K562 (cell line): ENCODE data around the gene MRPL28. TPM values are rescaled to one million over a fixed set of nuclear protein-coding genes. Genes with fewer than 3 reads are reported as not detected.

Experiments used
- ARHGAP35 ChIP-seq: fragments of 450-650 bp; IDR thresholded peaks from 2 replicates; pipeline ENCODE4 v1.6.1; 2018; ENCODE audit not compliant: partially characterized antibody
- COPS2 ChIP-seq: fragments of 450-650 bp; conservative IDR thresholded peaks from 2 replicates; pipeline ENCODE4 v1.6.1; 2016; ENCODE audit warnings: mild to moderate bottlenecking, moderate library complexity
- CXXC5 ChIP-seq: fragments of 250-450 bp; sonication (Bioruptor Pico); IDR thresholded peaks from 2 replicates; pipeline ENCODE4 v1.8.0; 2022; ENCODE audit warnings: inconsistent platforms, mild to moderate bottlenecking, moderate library complexity
- E2F6 ChIP-seq, 2 experiments: IDR thresholded peaks; 2 replicates each; pipeline ENCODE4 v1.6.1; 2011; ENCODE audit warnings: borderline replicate concordance in 1 of 2, control low read depth in 1 of 2, low read depth in 1 of 2, low read length in 1 of 2, mild to moderate bottlenecking in 1 of 2, mixed read lengths in 1 of 2, moderate library complexity in 1 of 2; ENCODE audit not compliant: insufficient read depth in 1 of 2, insufficient read length in 1 of 2, poor library complexity in 1 of 2, severe bottlenecking in 1 of 2; ENCODE audit errors: extremely low read depth in 1 of 2
- EP400 ChIP-seq: fragments of 450-650 bp; IDR thresholded peaks from 2 replicates; pipeline ENCODE4 v1.6.1; 2017; ENCODE audit warnings: antibody characterized with exemption, mild to moderate bottlenecking, moderate library complexity
- FOXJ3 ChIP-seq: sonication (generic); formaldehyde crosslinking; IDR thresholded peaks from 2 replicates; pipeline ENCODE4 v1.4.0; 2020; ENCODE audit warnings: mild to moderate bottlenecking, missing genetic modification reagents
- FUS ChIP-seq: fragments of 200-400 bp; formaldehyde crosslinking; optimal IDR thresholded peaks from 2 replicates; pipeline ENCODE3; 2017; ENCODE audit warnings: low read depth, low read length
- GTF2E2 ChIP-seq: fragments of 200-800 bp; sonication (Bioruptor generic); IDR thresholded peaks from 2 replicates; pipeline ENCODE4 v1.6.1; 2016; ENCODE audit warnings: missing genetic modification characterization, missing compliant biosample characterization
- IRF2 ChIP-seq: sonication (generic); formaldehyde crosslinking; IDR thresholded peaks from 2 replicates; pipeline ENCODE4 v1.8.1; 2022; ENCODE audit warnings: mild to moderate bottlenecking, missing genetic modification reagents
- KDM2B ChIP-seq: fragments of 250-450 bp; sonication (Bioruptor Pico); IDR thresholded peaks from 2 replicates; pipeline ENCODE4 v1.8.0; 2021; ENCODE audit warnings: mild to moderate bottlenecking, moderate library complexity
- MTA1 ChIP-seq: fragments of 450-650 bp; IDR thresholded peaks from 2 replicates; pipeline ENCODE4 v1.6.1; 2017; ENCODE audit warnings: borderline replicate concordance
- NCOA6 ChIP-seq: fragments of 450-650 bp; IDR thresholded peaks from 2 replicates; pipeline ENCODE4 v1.6.1; 2017; ENCODE audit warnings: mild to moderate bottlenecking
- NR1H2 ChIP-seq: sonication (generic); formaldehyde crosslinking; IDR thresholded peaks from 2 replicates; pipeline ENCODE4 v1.4.0; 2020; ENCODE audit warnings: mild to moderate bottlenecking, missing genetic modification reagents
- NRF1 ChIP-seq, 2 experiments: fragments of 450-650 bp; IDR thresholded peaks in 1 of 2; conservative IDR thresholded peaks in 1 of 2; 2 replicates each; pipeline ENCODE4 v1.6.1; 2014; ENCODE audit warnings: mild to moderate bottlenecking in 2 of 2
- POLR2G ChIP-seq: fragments of 200-400 bp; formaldehyde crosslinking; IDR thresholded peaks from 2 replicates; pipeline ENCODE4 v1.6.1; 2017; ENCODE audit warnings: low read depth, mild to moderate bottlenecking, antibody characterized with exemption, low read length, moderate library complexity
- POLR2H ChIP-seq: IDR thresholded peaks from 2 replicates; pipeline ENCODE4 v1.6.1; 2016; ENCODE audit warnings: missing genetic modification characterization, low read depth, mild to moderate bottlenecking, control low read depth, missing compliant biosample characterization, moderate library complexity
- RBFOX2 ChIP-seq: fragments of 200-400 bp; formaldehyde crosslinking; IDR thresholded peaks from 2 replicates; pipeline ENCODE4 v1.6.1; 2017; ENCODE audit warnings: low read depth, mild to moderate bottlenecking, low read length, moderate library complexity
- RFX1 ChIP-seq: fragments of 450-650 bp; IDR thresholded peaks from 2 replicates; pipeline ENCODE4 v1.6.1; 2016; ENCODE audit warnings: mild to moderate bottlenecking, moderate library complexity
- TAF7 ChIP-seq: fragments of 450-650 bp; IDR thresholded peaks from 2 replicates; pipeline ENCODE4 v1.6.1; 2016; ENCODE audit warnings: missing genetic modification characterization, missing compliant biosample characterization
- TFAM ChIP-seq: fragments of 250-450 bp; sonication (Bioruptor Pico); conservative IDR thresholded peaks from 2 replicates; pipeline ENCODE4 v1.5.0; 2021; ENCODE audit warnings: mild to moderate bottlenecking, moderate library complexity
- THAP12 ChIP-seq: fragments of 250-450 bp; sonication (Bioruptor Pico); IDR thresholded peaks from 2 replicates; pipeline ENCODE4 v1.9.0; 2021; ENCODE audit warnings: mild to moderate bottlenecking, inconsistent platforms
- ZNF143 ChIP-seq: sonication (generic); formaldehyde crosslinking; IDR thresholded peaks from 2 replicates; pipeline ENCODE4 v1.9.0; 2022; ENCODE audit warnings: mild to moderate bottlenecking, missing genetic modification reagents
- ZNF3 ChIP-seq: fragments of 250-450 bp; sonication (Bioruptor Pico); IDR thresholded peaks from 2 replicates; pipeline ENCODE4 v1.5.0; 2021; ENCODE audit warnings: mild to moderate bottlenecking, moderate library complexity
- ZNF639 ChIP-seq, 2 experiments: fragments of 200-800 bp in 1 of 2; sonication (Bioruptor generic) in 1 of 2; sonication (generic) in 1 of 2; formaldehyde crosslinking in 1 of 2; IDR thresholded peaks in 1 of 2; conservative IDR thresholded peaks in 1 of 2; 2 replicates each; pipeline versions ENCODE4 v1.5.0 to v1.6.1; 2016 to 2020; ENCODE audit warnings: missing compliant biosample characterization in 1 of 2, missing genetic modification characterization in 1 of 2, missing genetic modification reagents in 1 of 2
- polyA plus RNA-seq, 8 experiments: library from polyadenylated mRNA; depleted of rRNA in 4 of 8; stranded (reverse) in 5 of 8; unstranded in 3 of 8; fragments of >200 nt; fragmentation: Nextera tagmentation in 2 of 8; fragmentation: Illumina TruSeq in 1 of 8; extraction: Ambion mirVana in 2 of 8; extraction: Trizol in 1 of 8; gene quantifications; 2 replicates each; pipeline versions ENCODE4 v1.2.1 to v1.2.3, GENCODE V29; 2011 to 2014; ENCODE audit warnings: inconsistent platforms in 1 of 8, missing spikeins in 1 of 8
- total RNA-seq, 7 experiments: library from RNA; depleted of rRNA in 6 of 7; stranded (reverse); fragments of >200 nt in 6 of 7; fragmentation: Illumina TruSeq in 2 of 7; extraction: Trizol in 2 of 7; gene quantifications; 2 replicates each; pipeline versions ENCODE4 v1.2.1 to v1.2.3, GENCODE V29; 2011 to 2021; ENCODE audit warnings: low replicate concordance in 1 of 7

MRPL28 gene
- total and polyA plus RNA-seq, 9 of the 15 experiments (the other 6 are each of a cell fraction or from before 2014, with no cell fraction given): 2.5 to 323 (median 175) TPM

GRCh38 chr16:401468-402348, 31.4 kb upstream of the MRPL28 start, which contains the start of gene DECR2 (continued):
- TF ChIP-seq GTF2E2 (peak; percentile 28; the same call in 1 of the 2 replicates), FOXJ3 (CRISPR knock-in tag) (no peak), ARHGAP35 (no peak), TAF7 (tag) (no peak), NCOA6 (peak; percentile 95), NRF1 (conservative IDR thresholded peaks at IDR 0.05 in 1 of 2, IDR thresholded peaks at IDR 0.05 in 1 of 2) (peak; percentile 90 to 92), EP400 (peak; percentile 72; the same call in 1 of the 2 replicates), NR1H2 (no peak), KDM2B (peak; percentile 96), ZNF3 (CRISPR knock-in tag) (no peak), FUS (peak; percentile 70), ZNF639 (CRISPR knock-in tag; conservative IDR thresholded peaks at IDR 0.05 in 1 of 2, IDR thresholded peaks at IDR 0.05 in 1 of 2) (peak in 1 of 2 experiments; percentile 85; a peak in 2 of 4 replicates), THAP12 (CRISPR knock-in tag) (peak; percentile 66), ZNF143 (CRISPR knock-in tag) (0 out of 2 replicates have a peak, but pooled peaks have one; percentile 21), CXXC5 (CRISPR knock-in tag) (peak; percentile 81), IRF2 (CRISPR knock-in tag) (no peak), POLR2G (peak; percentile 92), RFX1 (no peak), E2F6 (IDR thresholded peaks at IDR 0.05; ENCODE audit: borderline replicate concordance in 1 of 2, extremely low read depth in 1 of 2, insufficient read depth in 1 of 2, insufficient read length in 1 of 2, low read depth in 1 of 2, low read length in 1 of 2, poor library complexity in 1 of 2, severe bottlenecking in 1 of 2) (peak; percentile 78 to 85), MTA1 (0 out of 2 replicates have a peak, but pooled peaks have one; percentile 22), TFAM (no peak), POLR2H (tag) (peak; percentile 73; the same call in 1 of the 2 replicates), COPS2 (no peak), RBFOX2 (peak; percentile 89)
